Nucleus accumbens (tissue), 56 donors: Measurements from ENCODE around the gene ERMN.

Experiments
- DNase-seq, 56 donors: peaks; one replicate each; lab custom pipeline; 2025; lab: John Stamatoyannopoulos, UW

Gene ERMN

DNA sequence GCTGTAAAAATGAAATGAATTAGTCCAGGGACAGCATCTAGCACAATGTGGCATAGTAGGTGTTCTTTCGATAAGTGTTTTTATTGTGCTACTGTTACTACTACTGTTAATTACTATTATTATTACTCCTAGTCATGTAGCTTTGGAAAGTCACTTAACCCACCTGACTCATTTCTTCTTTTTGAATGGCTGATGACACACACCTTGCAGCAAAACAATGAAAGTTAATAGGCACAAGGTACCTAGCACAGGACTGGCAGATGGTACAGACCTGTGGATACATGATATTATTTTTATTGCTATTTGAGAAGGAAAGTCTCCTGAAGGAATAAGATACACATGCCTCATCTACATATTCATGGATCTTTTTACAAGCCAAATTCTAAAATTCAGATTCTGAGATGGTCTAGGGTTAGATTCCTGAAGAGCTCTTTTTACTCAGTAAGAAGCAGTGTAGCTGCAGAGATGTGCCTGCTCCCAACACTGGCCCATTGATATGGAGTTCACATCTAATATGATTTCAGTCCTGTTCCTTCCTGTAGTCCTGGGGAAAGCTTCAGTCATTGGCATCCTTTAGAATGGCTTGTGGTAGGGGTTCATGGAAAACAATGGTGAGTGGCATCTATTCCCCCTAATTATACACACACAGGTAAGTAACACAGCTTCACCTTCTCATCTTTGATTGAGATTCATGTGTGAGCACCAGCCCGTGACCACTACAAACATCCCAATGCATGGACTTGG lies 7.9 kb upstream of the ERMN start:
- peak in 1 of 56 donors; percentile 31 for DNase-seq

DNA sequence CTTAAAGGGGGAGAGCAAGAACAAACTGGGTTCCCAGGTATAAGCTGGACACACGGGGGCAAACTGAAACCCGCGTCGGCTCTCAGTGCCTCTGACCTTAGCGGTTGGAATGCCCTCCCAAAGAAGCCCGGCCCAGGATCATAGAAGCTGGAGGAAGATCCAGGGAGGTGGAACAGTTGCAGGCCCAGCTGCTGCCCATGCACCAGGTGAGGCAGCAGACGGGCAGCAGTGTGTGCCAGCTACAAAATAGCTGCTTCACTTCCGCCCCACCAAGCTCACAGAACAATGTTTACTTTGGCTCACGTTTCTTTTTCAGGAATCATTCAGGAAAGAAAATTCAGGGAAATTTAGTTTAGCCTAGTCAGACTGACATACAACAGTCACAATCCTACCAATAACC lies 3.9 kb upstream of the ERMN start:
- DNase-seq: no peak

DNA sequence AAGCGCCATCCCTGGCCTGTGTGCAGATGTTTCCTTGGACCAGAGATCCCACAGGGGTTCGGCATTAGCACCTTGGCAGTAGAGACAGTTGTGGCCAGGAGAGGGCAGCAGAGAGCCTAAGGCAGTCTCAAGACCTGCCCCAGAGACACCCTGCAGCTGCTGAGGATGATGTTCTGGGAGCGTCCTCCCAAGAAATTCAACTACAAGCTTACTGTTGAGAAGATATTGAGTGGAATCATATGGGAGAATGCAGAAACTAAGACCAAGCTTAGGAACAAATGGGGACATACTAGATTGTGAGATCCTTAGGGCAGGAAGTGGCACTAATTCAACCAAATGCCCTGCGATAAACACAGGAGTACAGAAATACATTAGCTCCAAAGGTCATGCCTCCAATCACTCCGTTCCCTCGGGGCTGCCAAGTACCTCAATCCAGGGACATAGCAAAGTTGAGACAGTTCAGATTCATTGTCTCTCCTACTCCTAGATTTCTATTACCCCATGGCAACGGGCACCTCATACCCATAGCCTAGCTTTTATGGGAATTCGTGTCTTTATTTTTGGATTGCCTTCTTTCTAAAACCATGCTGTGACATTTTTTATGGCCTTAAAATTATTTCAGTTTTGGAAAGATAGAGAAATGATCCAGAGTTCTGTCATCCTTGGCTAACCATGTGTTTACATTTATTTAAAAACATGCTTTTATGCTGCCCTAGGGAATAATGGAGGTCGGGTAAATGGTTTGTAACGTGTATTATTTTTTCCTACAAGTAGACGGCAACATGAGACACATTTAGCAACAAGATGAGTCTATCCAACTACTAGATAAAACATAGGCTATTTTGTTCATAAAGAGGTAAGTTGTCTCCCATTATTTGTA lies 2.2 kb upstream of the ERMN start:
- peak in 54 of 56 donors; percentile 13 to 92 (median 72) for DNase-seq

- DNase-seq: no peak
Observed at GRCh38 chr2:157327200-157327599, 1.6 kb upstream of the ERMN start.

GRCh38 chr2:157326698-157327097 lies 1.1 kb upstream of the ERMN start:
- DNase-seq: peak in 1 of 56 donors; percentile 25

DNA sequence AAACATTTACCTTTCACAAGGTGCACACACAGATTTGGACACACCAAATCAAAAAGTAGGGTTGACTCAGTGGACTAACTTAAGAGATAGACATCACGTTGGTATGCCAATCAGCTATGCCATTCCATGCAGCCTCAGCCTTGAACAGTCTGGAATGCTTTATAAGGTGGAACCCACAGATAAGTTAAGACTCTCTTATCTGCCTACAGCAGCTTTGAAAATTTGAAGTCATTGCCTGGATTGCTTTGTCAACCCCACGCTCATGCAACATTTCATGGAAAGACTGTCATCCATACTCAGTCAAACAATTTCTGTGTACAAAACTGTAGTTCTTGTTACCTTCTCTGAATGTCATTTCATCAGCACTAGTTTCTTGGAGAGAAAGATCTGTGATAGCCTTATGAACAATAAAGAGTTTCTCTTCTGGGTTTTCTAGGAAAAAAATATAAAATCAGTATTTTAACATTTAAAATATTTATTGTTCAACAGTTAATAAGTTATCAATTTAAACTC lies 1.2 kb downstream of the ERMN start:
- no peak for DNase-seq

DNA sequence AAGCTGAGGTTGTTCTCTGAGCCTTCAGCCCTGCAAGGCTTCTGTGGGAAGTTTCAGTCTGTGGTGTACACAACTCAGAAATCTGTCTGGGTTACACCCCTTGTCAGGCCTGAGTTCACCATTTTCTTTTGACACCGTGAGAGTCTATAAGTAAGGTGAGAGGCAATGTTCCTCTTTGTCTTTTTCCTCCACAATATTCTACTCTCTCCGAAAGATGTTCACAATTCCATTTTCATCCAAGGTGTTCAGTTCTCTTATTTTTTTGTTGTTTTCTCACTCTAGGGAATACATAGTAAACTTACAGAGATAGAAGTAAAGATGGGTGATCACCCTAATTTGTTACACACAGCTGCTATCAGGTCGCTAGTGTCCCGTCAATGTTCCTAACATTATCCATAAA lies 3.2 kb downstream of the ERMN start:
- no peak for DNase-seq

- DNase-seq: no peak
Observed at GRCh38 chr2:157321466-157321865, 4.2 kb downstream of the ERMN start.

- DNase-seq: peak in 2 of 56 donors; percentile 16 to 25
Observed at GRCh38 chr2:157320409-157320808, 5.2 kb downstream of the ERMN start.

DNA sequence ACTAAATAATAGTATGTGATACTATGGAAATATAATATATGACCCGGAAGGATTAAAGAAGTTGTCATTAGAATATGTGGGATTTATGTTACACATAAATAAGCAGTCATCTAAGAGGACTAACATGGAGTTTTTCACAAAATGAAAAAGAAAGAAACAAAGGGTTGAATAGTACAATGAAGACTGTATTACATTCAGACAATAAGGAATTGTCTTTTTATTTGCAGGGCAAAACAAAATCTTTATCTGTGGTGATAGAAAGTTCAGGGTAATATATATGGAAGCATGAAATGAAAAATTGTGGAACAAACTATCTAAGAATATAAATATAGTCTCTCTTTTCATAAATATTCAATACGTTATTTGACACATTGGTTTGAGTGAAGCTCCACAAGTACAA lies 5.8 kb downstream of the ERMN start:
- no peak for DNase-seq

GRCh38 chr2:157318884-157319283 lies 6.7 kb downstream of the ERMN start:
- no peak for DNase-seq

DNA sequence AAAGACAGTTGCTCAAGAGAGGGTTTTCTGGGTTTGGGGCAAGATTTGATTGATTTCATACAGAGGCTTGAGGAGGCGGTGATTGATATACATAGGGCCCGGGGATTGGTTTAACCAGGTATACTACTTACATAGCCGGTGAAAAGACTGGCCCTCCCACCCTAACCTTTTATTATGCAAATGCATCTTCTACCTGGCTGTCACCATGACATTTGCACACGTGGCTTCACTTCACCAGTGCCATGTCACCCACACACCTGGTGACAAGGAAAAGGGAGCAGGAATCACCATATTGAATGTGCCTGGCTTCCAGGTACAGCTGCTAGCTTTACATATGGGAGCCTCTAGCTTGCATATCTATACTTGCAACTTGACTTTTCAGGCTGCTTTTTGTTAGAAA lies 9.7 kb downstream of the ERMN start:
- DNase-seq: no peak

GRCh38 chr2:157312866-157313486 lies 12.6 kb downstream of the ERMN start:
- no peak for DNase-seq

GRCh38 chr2:157311706-157312105 lies 13.9 kb downstream of the ERMN start:
- no peak for DNase-seq

DNA sequence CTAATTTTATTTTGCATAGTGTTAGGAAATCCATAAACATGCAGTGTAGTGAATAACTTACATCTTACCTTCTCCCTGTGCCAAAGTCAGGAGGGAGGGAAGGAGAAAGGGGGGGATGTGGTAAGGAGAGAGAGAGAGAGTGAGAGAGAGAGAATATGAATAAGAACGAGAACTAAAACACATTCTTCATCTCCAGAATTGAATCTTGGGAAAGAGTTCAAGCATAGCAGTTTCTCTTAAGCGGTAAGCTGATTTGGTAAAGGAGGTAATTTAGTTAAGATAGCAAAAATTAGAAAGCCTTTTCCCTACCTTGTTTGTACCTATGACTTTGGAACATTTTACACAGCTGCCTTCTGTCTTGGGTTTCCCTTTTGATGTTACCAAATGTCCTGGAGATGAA lies 15.7 kb downstream of the ERMN start:
- no peak for DNase-seq

GRCh38 chr2:157307021-157307420 lies 18.6 kb downstream of the ERMN start:
- no peak for DNase-seq

GRCh38 chr2:157305723-157306110 lies 19.9 kb downstream of the ERMN start:
- no peak for DNase-seq

DNA sequence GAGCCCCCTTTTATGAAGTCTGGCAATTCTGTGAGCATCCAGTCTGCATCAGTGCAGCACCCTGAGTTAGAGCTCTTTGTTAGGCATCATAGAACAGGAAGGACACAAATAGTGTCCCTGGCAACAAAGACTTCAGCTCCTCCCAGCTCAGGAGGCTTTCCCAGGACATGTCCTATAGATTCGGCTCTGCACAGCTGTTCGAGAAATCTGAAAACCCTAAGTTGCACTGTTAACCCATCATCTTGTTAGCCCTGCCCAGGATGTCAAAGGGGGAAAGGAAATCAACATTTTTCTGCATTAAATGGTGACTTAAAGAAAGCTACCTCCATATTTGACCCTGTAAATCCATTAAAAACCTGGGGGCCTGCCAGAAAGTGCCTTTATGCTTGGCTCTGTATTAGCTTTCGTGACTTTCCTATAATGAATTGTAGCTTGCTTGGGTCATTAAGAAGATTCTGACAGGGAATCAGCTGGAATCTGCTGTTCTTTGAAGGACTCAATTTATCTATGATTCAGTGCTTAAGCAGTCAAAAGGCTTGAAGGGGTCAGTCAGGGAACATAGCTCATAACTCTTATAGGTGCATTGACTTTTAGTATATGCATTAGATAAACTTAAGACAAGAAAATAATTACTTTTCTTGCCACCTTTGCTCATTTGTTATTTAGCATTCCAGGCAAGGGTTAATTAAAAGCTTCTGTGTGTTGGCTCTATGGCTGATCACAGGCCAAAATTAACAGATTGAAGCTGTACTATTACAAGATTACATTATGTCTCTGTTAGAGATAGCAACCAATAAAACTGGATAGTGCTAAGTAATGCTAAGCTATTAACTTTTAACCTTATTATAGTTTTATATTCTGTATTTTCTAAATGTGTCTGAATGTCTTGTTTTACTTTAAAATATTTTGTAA lies 20.6 kb downstream of the ERMN start:
- DNase-seq: no peak

DNA sequence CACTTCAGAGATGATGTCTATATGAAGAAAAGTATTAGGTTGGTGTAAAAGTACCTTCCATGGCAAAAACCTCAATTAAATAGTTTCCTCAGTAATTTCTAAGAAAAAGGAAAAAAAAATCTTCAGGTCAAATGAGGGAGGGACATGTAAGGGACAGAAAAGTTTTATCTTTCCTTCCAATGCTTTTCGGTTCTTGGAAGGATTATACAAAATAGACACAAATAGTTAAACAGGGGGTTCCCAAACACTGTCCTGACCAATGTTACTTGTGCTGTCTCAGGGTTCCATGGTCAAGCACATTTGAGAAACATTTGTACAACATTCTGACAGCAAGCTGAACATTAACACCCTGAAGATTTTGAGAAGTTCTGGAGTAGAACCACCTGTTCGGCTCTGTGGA lies 22.0 kb downstream of the ERMN start:
- no peak for DNase-seq

DNA sequence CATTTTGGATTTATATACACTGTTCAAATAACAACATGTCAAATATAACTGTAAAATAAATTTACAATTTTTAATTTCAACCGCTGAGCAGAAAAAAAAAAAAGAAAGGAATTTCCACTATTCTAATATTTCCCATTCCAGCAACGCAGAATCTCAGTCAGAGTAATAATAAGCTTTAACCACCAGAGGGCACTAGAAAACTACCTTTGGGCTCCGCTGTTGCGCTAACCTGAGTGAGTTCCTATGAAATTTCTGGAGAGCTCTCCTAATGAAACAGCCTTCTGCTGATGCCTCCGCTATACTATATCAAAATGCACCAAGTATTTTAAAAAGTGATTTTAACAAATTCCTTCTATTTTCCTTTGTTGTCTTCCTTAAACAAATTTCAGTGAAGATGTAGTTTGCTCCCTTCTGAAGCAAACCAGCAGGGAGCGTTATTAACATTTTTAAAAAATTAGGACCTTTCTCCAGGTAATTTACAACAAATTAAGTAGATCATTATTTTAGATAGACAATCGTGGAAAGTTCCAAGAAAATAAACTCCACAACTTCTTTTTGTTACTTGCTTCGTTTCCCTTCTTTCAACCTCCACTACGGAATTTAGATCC lies 23.0 kb downstream of the ERMN start:
- DNase-seq: peak in 16 of 56 donors; percentile 0 to 46 (median 15)
